Neural progenitor cell (in vitro differentiated cells): ENCODE data around the gene RASD1.

Experiments used
- CTCF ChIP-seq: fragments of 200-600 bp; sonication (generic); IDR thresholded peaks from 2 replicates; pipeline ENCODE4 v1.5.1; 2017; ENCODE audit warnings: antibody characterized with exemption, mild to moderate bottlenecking
- EZH2phosphoT487 ChIP-seq: fragments of 200-600 bp; sonication (generic); IDR thresholded peaks from 2 replicates; pipeline ENCODE4 v1.6.1; 2017; ENCODE audit warnings: antibody characterized with exemption

- no peak for TF ChIP-seq CTCF
- TF ChIP-seq EZH2phosphoT487: no peak
These were observed 1.8 kb upstream of the RASD1 start for GRCh38 chr17:17497845-17498520.
